ENCODE measurements around the gene ENAH. TPM values are rescaled to one million over a fixed set of nuclear protein-coding genes. Genes with fewer than 3 reads are reported as not detected.

Gene ENAH
- total and polyA plus RNA-seq, 9 of the 15 experiments (the other 6 are each of a cell fraction or from before 2014, with no cell fraction given) = 0.03 to 1.2 (median 0.15) TPM

DNA sequence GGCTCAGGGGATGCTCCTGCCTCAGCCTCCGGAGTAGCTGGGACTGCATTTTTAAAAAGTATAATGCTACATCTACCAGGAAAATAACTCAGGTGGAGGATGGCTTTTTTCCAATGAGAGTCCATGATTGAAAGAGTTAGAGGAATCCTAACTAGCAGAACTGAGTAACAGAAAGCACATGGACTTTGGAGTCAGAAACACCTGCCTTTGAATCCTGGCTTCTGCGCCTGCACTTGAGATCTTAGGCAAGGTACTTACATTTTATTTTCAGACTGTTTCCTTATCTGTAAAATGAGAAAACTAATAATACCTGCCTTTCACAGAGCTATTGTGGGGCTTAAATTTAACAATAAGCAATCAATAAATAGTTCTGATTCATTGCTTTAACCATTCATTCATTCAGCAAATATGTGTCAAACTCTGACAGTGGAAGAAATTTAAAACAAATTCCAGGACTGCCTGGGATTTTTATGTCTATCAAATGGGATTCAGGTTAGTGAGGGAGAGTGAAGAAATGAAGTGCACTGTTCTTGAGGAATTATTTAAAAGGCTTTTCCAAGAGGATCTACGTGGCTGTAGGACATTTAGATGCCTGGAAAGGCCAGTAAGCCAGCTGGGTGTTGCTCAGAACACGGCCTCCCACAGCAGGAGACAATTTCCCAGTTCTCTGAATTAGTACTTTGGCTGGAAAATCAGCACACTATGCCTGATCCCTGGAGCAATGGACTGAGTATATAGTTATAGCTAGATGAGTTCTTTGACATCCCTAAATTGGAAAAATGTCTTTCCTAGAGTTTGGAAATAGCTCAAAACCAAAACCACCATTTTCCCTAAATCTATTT is 212.3 kb downstream of the ENAH start:
- in situ Hi-C loops (cut with MboI) (no loop called here), intact Hi-C loops (cut with micrococcal nuclease) (no loop called here)
- no peak for FAIRE-seq
- no peak overlapping the region for H3K27ac ChIP-seq (ENCODE audit: extremely low read depth, low read depth, low read length)
- H3K4me3 ChIP-seq = no peak overlapping the region
- ChIA-PET CTCF (ENCODE audit: low intra/inter-chr PET ratio) (no interaction called here), POLR2A (interaction anchor here (0.6 to 2.4 kb wide), 4 partner anchors 8 to 14 kb away, joined by 3 to 10 read pairs (median 6); partner anchors contain the start of gene LBR)
- peaks cover 20 to 42% of the 10 kb centered on the region in 2 experiments for H3K4me1 ChIP-seq (replicated peaks in 1 of 2; ENCODE audit: control insufficient read depth in 2 of 2, insufficient read depth in 2 of 2, low read length in 2 of 2)
- no peak overlapping the region for H3K9ac ChIP-seq (ENCODE audit: insufficient read depth in 1 of 2, low read depth in 2 of 2, low read length in 2 of 2)
- no peaks in the 10 kb centered on the region for H3K9me3 ChIP-seq (replicated peaks; ENCODE audit: control insufficient read depth, insufficient read depth, low read depth, low read length)
- no peak for DNase-seq (ENCODE audit: extremely low read depth in 1 of 4, low spot score in 3 of 4)
- H3K27me3 ChIP-seq (ENCODE audit: control insufficient read depth in 2 of 2, insufficient read depth in 2 of 2, low read length in 2 of 2) = no peaks in the 10 kb centered on the region
- H3K79me2 ChIP-seq (ENCODE audit: control insufficient read depth, insufficient read depth, low read length) = no peaks in the 10 kb centered on the region
- H3K36me3 ChIP-seq (ENCODE audit: control insufficient read depth, insufficient read depth, low read length) = no peaks in the 10 kb centered on the region
- no peaks in the 10 kb centered on the region for H4K20me1 ChIP-seq (replicated peaks; ENCODE audit: control insufficient read depth, insufficient read depth, low read length)
- WGBS (ENCODE audit: insufficient coverage, low coverage, missing lambda C conversion rate) = 72% methylated on average over 4 of the region's 4 CpGs
- H3K9me1 ChIP-seq (ENCODE audit: control insufficient read depth, insufficient read depth, low read length) = no peaks in the 10 kb centered on the region
- no peak for ATAC-seq
- TF ChIP-seq DPF2 (IDR thresholded peaks at IDR 0.05) = no peak
- no peak for TF ChIP-seq MEIS2 (IDR thresholded peaks at IDR 0.05; ENCODE audit: partially characterized antibody)
- no peak for TF ChIP-seq FOXA3 (CRISPR knock-in tag; conservative IDR thresholded peaks at IDR 0.05 in 1 of 2, IDR thresholded peaks at IDR 0.05 in 1 of 2)
- no peak for TF ChIP-seq TRIM24 (IDR thresholded peaks at IDR 0.05)
- no peak for TF ChIP-seq RBM14 (IDR thresholded peaks at IDR 0.05; ENCODE audit: borderline replicate concordance, insufficient read depth, low read depth, low read length)
- TF ChIP-seq, protein P1, sequence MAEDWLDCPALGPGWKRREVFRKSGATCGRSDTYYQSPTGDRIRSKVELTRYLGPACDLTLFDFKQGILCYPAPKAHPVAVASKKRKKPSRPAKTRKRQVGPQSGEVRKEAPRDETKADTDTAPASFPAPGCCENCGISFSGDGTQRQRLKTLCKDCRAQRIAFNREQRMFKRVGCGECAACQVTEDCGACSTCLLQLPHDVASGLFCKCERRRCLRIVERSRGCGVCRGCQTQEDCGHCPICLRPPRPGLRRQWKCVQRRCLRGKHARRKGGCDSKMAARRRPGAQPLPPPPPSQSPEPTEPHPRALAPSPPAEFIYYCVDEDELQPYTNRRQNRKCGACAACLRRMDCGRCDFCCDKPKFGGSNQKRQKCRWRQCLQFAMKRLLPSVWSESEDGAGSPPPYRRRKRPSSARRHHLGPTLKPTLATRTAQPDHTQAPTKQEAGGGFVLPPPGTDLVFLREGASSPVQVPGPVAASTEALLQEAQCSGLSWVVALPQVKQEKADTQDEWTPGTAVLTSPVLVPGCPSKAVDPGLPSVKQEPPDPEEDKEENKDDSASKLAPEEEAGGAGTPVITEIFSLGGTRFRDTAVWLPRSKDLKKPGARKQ (CRISPR knock-in tag; IDR thresholded peaks at IDR 0.05) = no peak
- peak overlapping the region; percentile 50 for H2AFZ ChIP-seq (ENCODE audit: low read depth, low read length)
- no peak overlapping the region for H3K4me2 ChIP-seq (ENCODE audit: insufficient read depth, low read length)
- BruUV-seq (replicated peaks) = no TSS peak
